NCI-H446 treated with DMSO at 0.1 percent for 48 hours (cell line): Measurements from ENCODE around the gene SMIM10.
"Not testable (repeated sequence)": the region's sequence is repeated elsewhere in the genome, so short reads cannot be mapped to it uniquely, and the experiment has no call there.

ENCODE experiments used
- DNase-seq: peaks from one replicate; lab custom pipeline; 2025; lab: John Stamatoyannopoulos, UW

Gene SMIM10

DNA sequence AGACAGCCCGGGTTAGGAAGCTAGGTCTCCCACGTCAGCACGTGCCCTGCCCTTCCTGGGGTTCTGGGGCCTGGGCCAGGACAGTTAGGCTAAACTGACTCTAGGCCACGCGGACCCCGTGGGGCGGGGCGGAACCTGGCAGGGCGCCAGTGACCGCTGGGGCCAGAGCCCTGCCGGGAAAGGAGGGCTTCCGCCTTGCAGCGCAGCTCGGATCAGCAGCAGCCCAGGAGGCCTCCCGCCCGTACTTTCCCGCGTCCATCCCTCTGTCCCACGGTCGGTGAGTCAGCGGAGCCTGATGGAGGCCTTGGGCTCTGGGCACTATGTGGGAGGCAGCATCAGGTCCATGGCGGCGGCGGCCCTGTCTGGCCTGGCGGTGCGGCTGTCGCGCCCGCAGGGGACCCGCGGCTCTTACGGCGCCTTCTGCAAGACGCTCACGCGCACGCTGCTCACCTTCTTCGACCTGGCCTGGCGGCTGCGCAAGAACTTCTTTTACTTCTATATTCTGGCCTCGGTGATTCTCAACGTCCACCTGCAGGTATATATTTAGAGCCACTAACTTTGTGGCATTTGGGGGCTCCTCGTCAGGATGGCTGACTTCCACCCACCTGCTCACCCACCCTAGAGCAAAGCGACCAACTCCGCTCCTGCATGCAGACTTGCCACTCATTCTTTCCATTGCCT lies at the start of gene SMIM10:
Gene SMIM10 (plus strand): TSS at position 191 of the 681 bp plus-strand sequence. CDS start 105 bp downstream, at position 296.
- DNase-seq = no peak

DNA sequence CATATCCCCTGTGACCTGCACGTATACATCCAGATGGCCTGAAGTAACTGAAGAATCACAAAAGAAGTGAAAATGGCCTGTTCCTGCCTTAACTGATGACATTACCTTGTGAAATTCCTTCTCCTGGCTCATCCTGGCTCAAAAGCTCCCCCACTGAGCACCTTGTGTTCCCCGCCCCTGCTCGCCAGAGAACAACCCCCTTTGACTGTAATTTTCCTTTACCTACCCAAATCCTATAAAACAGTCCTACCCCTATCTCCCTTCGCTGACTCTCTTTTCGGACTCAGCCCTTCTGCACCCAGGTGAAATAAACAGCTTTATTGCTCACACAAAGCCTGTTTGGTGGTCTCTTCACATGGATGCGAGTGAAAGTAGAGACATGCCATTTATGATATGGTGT lies 44.4 kb upstream of the SMIM10 start:
- not testable (repeated sequence) for DNase-seq

DNA sequence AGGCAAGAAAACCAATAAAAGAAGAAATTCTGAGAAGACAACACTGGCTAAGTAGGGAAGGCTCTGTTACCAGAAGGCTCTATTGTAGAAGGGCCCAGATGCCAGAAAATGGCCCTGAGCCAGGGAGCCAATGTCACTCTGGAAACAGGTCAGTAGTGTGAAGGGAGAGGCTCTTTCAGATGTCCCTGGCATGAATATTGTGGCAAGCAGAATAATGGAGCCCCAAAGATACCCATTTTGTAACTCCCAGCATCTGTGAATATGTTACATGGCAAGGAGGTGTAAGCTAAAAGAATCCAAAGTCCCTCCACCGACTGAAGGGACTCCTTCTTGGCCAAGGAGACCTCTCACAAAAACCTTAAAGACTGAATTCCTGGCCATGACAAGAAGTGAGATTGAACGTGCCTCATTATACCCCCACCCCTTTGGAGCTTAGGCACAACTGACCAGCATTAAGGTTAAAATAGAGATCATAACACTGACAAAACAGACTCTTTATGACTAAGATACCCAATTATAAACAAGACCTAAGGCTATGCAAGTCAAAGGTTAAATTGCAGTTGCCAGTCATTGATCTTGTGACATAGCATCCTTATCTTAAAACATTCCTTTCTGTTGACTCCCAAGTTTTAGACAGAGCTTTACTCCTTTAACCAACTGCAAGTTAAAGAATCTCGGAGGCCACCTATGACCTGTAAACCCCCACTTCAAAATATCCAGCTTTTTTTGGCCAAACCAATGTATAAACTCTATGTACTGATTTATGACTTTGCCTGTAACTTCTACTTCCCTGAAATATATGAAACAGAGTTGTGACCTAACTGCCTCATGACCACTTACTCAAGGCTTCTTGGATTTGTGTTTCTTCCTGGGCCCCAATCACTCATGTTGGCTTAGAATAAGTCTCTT lies 42.2 kb upstream of the SMIM10 start:
- no peak for DNase-seq

DNA sequence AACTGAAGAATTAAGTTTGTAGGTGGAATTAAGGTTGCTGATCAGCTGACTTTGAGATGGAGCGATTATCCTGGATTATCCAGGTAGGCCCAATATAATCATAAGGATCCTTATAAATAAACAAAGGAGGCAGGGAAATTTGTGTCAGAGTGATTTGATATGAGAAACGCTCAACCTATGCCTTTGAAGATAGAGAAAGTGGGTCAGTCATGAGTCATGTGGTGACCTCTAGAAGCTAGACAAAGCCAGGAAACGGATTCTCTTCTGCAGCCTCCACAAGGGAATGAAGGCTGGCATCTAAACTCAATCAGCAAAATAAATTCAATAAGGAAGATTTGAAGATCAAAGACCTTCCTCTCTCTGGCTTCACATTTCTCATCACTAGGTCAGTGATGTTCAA lies 41.5 kb upstream of the SMIM10 start:
- no peak for DNase-seq

DNA sequence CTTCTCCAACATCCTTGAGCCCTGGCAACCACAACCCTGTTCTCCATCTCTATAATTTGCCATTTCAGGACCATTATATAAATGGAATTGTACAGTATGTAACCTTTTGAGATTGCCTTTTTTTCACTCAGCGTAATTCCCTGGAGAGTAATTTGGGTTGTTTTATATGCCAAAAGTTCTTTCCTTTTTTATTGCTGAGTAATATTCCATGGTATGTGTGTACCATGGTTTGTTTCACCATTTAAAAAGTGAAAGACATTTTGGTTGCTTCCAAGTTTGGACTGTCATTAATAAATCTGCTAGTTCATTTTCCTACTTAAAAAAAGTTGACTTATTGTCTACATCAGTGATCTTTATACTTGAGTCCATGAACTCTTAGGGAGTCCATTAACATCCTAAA lies 33.0 kb upstream of the SMIM10 start:
- no peak for DNase-seq

DNA sequence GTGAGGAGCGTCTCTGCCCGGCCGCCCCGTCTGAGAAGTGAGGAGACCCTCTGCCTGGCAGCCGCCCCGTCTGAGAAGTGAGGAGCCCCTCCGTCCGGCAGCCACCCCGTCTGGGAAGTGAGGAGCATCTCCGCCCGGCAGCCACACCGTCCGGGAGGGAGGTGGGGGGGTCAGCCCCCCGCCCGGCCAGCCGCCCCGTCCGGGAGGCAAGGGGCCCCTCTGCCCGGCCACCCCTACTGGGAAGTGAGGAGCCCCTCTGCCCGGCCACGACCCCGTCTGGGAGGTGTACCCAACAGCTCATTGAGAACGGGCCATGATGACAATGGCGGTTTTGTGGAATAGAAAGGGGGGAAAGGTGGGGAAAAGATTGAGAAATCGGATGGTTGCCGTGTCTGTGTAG lies 30.4 kb upstream of the SMIM10 start:
- DNase-seq = not testable (repeated sequence)

DNA sequence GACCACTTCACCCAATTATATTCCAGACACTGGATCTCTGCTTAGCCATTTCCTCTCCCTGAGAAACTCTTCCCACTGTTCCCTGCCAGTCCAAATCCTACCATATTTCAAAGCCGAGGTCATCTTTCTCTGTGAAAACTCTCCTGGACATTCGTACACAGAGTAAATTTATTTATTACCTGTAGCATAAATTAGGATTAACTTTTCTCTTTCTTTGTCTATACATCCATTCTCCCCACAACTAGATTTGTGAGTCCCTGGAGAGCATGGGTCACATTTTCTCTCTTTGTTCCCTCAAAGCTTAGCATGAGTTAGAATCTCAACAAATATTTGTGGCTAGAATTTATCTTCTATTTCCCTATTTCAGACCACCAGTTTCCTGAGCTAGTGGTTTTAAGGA lies 27.8 kb upstream of the SMIM10 start:
- no peak for DNase-seq

DNA sequence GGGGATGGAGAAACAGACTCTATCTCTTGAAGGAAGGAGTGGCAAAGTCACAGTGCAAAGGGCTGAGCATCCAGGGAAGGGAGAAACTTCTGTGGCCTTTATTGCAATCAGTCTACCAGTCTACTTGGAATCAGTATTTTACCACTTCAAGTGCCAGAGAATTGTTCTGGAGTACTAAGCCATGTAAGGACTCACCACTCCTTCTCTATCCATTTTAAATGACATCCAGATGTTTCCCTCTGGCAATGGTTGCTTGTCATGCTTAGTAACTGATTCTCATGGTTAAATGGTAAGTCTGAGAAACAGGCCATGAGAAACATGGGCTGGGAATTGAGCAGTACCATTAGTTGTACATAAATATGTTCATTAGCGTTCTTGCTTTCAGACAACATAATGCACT lies 21.1 kb upstream of the SMIM10 start:
- no peak for DNase-seq

DNA sequence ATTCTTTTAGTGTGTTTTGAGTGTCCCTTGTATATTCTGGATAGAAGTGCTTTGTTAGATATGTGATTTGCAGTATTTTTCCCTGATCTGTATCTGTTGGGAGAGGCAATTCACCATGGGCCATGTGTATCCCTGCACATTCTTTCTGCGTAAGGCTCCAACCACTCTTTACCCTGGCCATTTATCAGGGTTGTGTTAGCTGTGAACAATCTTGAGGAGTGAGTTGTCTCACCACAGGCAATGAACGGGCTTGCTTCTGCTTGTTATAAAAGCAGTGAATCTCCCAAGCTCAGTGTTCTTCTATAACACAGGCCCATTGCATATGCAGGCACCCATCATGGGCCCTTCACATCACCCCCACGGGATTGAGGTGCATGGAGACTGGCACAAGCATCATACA lies 18.9 kb upstream of the SMIM10 start:
- DNase-seq = no peak

DNA sequence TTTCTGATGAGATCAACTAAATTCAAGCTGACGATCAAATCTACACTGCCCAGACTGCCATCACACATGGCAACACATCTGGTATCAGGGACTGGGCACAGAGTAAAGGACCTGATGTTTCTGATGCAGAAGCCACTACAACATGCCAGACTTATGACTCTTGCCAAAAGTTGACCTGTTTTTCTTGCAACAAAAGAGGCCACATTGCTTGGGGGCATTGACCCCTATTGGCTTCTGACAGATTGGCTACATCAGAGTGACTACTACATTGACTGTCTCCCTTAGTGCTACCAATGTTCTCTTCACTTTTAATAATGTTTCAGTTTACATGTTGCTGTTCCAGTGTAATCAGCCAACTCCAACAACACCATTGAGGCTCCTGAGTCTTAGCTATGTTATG lies 15.3 kb upstream of the SMIM10 start:
- DNase-seq = no peak

DNA sequence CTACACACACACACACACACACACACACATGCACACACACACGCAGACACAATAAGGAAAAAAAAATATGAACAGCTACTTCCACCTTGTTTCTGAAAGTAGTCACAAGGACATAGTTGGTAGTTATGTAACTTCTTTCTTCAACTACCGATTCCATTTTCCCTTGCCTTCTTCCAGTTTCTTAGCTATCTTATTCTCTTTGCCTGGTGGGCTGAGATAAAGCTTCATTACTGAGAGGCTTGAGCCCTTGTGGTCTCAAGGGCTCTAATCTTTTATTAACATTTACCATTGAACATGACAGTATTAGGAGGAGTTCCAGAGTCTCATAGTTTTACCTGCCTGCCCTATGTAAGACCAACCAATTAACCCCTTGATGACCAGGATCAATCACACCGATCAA lies 8.9 kb upstream of the SMIM10 start:
- DNase-seq = no peak

DNA sequence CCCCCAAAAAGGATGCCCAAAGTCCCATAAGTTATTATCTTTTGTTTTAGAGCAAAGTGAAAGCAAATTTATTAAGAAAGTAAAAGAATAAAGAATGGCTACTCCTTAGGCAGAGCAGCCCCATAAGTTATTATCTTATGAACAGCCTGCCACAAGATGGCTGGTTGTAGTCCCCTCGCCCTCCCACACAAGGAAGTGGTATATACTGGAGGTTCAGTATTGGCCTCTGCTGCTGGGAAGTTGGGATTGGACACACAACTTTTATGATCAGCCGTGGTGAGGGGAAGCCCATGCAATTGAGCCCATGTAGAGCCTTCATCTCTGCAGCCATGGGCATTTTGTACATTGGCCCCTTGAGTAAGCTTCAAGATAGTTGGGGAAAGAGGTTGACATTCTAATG lies 8.0 kb upstream of the SMIM10 start:
- no peak for DNase-seq

DNA sequence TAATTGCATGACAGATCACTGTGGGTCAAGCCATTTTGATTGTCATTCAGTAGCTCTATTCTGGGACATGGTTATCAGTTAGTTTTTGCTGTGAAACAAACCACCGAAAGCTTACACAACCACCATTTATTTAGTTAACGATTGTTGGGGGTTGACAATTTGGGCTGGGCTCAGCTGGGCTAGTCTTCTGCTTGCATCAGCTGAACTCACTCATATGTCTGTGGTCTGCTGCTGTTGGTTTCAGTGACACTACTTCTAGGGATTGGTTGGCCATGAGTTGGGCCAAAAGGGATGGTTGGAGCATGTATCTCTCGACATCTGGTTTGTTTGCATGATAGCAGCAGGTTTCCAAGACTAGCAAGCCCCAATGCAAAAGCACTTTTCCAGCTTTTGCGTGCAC lies 5.3 kb upstream of the SMIM10 start:
- DNase-seq = no peak

DNA sequence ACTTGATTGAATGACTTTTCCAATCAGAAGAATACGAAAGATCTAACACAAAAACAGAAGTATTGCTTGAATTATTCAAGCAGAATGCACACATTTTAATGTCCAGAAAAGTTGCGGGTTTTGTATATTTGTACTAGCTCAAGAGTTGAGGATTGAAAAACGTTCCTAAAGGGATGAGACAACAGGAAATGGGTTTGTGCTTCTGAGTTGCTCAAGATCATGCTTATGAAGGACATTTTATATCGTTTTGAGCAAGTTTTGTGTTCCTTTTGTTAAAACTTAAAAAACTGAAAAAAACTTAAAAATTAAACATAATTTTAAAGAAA lies 353 bp upstream of the SMIM10 start:
- no peak for DNase-seq

DNA sequence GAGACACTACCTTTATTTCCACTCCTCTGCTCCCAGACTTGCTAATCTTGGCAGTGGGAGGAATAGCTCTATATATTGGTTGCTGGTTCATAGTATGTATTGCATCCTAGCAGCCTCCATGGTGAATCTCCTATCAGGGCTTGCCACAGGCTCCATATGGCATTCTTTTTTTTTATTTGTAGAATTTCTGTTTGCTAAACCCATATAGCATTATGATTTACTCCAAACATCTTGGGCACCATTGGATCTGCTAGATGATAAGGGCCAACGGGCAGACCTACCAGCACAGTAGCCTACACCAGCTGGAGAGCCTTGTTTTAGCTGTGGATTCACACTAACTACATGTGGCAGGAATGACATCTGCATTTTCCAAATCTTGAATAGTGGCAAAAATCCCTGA lies 6.9 kb downstream of the SMIM10 start:
- DNase-seq = no peak

DNA sequence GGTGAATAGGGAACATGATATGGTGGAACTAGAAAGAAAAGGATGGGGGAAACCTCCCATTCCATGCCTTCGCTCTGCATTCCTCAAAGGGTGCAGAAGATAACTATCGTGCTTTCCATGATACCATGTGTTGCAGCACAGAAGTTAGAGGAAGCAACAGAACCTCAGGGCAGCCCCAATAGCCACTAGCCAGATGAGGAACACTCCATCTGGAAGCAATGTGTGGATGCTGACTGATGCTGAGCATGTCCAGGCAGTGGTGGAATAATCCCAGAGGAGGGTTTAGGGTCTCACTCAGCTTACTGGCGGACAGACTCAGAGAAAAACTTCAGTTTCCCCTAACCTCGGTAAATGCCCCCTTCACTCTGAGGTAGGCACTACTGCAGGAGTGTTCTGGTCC lies 7.5 kb downstream of the SMIM10 start:
- no peak for DNase-seq

DNA sequence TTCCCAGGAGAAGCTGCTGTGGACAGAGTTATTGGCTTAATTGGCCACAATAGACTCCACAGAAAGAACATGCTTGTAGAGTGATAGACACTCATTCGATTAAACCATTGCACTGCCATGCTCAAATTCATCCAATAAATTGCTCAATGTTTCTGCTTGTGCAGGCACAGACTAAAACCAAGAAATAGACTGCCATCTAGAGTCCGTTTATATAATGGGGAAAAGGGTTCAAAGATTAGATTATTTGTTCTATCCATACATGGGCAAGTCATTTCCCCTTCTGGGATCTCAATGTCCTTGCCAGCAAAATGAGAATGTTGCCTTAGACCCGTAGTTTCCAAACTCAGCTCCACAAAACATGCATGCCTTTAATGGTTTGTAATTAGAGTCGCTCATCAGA lies 8.7 kb downstream of the SMIM10 start:
- no peak for DNase-seq

DNA sequence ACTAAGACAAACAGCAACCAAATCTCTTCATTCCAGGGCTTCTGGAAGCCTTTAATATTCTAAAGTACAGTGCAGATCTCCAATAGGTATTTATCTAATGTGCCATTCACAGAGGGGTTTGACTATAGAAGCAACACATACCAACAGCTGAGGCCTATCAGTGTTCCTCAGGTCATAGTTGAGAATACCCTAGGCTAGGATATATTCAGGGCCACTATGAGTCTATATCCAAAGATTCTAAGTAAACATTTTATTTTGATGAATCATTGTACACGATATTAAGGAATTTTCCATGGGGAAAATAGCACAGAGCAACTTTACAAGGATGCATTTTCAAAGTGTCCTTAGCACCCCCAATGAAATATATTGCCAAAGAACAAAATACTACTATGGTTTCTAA lies 9.7 kb downstream of the SMIM10 start:
- no peak for DNase-seq

DNA sequence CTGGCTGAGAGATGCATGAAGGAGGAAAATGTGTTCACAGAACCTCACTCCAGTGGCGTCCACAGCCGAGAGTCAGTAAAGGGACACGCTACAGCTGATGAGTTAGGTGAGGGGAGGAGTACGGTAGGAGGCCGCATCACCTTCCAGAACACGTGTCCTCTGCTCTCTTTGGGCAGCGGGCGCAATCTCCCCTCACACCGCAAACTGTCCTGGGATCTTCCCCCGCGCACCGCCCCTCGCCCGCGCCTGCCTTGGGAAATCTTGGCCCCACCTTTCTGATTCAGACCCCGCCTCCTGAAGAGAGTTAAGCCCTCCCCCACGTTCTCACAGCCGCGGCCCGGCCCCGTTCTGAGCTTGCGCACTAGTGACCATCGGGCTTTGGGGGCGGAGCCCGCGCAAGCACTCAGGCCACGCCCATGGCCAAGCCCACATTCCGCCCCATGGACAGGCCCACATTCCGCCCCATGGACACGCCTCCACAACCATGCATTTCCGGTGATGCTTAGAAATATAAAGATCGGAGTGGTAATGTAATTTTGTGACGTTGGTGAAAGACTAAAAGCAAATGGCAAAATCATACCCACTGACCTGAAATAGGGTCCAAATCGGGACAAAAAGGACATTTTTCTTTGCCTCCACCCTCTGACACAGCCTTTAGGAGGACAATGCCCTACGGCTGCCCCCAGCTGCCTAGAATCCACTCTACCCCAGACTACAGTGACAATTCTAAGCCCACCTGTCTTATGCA lies 13.3 kb downstream of the SMIM10 start:
- DNase-seq = peak; percentile 75

DNA sequence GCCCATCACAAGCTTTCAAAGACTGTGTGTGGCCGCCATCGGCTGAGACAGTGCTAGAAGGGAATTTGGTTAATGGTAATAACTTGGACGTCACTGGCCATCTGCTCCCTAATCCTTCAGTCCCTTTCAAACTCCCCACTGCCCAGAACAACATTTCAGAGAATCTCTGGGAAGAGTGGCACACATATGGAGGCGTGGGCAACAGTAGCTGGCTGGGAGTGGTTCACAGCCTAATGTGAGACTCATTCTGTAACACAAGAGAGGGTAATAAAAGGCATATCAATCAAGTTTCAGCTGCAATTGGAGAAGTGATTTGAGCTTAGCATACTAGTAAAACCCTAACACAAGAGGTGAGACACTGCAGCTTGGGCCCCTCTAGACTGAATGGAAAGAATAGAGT lies 15.4 kb downstream of the SMIM10 start:
- DNase-seq = no peak

DNA sequence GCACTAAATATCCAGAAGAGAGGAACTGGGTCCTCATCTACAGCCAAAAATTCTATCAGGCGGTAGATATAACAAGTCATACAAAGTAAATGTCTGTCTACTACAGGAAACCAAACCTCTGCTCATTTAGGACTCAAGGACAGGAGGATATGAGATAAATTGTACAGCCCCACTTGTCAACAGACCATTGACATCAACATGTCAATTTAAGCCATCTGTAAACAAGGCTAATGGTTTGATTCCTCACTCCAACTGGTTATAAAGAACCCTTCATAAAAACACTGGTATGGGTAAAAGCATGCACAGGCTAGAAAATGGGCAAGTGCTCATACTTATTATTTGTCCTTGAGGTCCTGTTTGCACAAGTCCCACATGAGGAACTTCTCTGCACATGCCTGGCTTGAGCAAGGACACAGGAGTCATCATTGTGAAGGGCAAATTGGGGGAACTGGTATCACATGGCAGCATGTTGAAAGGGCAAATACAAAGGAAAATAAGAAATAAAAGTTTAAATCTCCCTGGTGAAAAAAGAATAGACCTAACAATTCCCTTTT lies 18.3 kb downstream of the SMIM10 start:
- no peak for DNase-seq

DNA sequence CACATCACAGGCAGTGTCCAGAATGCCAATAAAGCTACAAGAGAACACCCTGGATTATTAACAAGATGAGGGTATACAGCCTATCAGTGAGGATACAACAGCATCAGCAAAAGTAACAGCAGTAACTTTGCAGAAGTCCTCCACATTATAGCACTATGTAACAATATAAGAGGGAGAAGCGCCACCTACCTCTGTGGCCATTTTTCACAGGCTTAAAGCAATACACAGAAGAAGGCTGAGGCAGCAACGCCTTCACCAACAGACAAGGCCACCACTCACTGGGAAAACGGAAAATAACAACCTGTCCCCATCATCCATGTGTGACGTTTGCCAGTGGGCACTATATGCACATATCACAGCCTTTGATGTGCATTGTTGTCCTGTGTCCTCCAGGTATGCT lies 19.0 kb downstream of the SMIM10 start:
- DNase-seq = no peak

DNA sequence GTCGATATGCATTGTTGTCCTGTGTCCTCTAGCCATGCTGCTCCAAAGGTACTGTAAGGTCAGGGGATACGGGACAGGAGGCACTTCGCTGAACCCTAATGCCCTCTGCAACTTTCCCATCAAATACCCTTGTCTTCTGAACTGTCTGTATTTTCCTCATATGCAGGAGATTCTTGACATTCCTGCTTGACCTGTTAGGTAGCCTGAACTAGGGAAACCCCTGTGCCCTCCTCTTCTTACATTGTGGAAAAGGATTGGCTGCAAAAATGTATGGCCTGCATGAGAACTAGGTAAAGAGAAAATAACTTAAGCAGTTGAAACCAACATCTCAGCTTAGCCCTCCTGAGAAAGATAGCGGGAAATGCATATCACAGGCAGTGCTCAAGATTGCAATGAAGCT lies 20.1 kb downstream of the SMIM10 start:
- DNase-seq = no peak
